Esophagus squamous epithelium (tissue), 5 donors: ENCODE data around the gene CYB5R3. TPM values are rescaled to one million over a fixed set of nuclear protein-coding genes. Genes with fewer than 3 reads are reported as not detected.

ENCODE experiments used
- DNase-seq: peaks from one replicate; lab custom pipeline; 2025; lab: John Stamatoyannopoulos, UW
- H3K27ac ChIP-seq, 4 donors: fragments of 200-600 bp; sonication (generic); one replicate each; pipeline ENCODE4 v1.5.1; 2016 to 2019; ENCODE audit warnings: mild to moderate bottlenecking in 1 of 4
- H3K27me3 ChIP-seq, 4 donors: fragments of 200-600 bp; sonication (generic); 1 replicate in 3 of 4; 2 replicates in 1 of 4; pipeline versions ENCODE4 v1.5.1 to v1.6.0; 2017 to 2021; ENCODE audit warnings: antibody characterized with exemption in 1 of 4
- H3K36me3 ChIP-seq, 3 donors: fragments of 200-600 bp; sonication (generic); one replicate each; pipeline ENCODE4 v1.5.1; 2016 to 2019
- H3K4me1 ChIP-seq, 3 donors: fragments of 200-600 bp; sonication (generic); one replicate each; pipeline ENCODE4 v1.5.1; 2017 to 2019
- H3K4me3 ChIP-seq, 4 donors: fragments of 200-600 bp; sonication (generic); 1 replicate in 3 of 4; 2 replicates in 1 of 4; pipeline ENCODE4 v1.5.1; 2016 to 2019; ENCODE audit warnings: mild to moderate bottlenecking in 2 of 4, moderate library complexity in 1 of 4
- H3K9me3 ChIP-seq, 3 donors: fragments of 200-600 bp; sonication (generic); one replicate each; pipeline ENCODE4 v1.5.1; 2016 to 2019
- POLR2A ChIP-seq, 4 donors: fragments of 450-650 bp; IDR thresholded peaks; one replicate each; pipeline ENCODE4 v1.6.1; 2017; ENCODE audit warnings: antibody characterized with exemption in 4 of 4, mild to moderate bottlenecking in 4 of 4, moderate library complexity in 3 of 4
- WGBS, 2 donors: methylation state at CpG; one replicate each; pipeline ENCODE4 v1.1.5; 2018; 5-methylcytosine and 5-hydroxymethylcytosine counted together
- intact Hi-C: fragments of 100-400 bp; cut with DNase I; formaldehyde crosslinking; loops from one replicate; pipeline ENCODE4 v1.15.0; 2022
- total RNA-seq, 4 donors: library from RNA; depleted of rRNA; stranded (reverse); fragments of >200 nt; gene quantifications; one replicate each; pipeline ENCODE4 v1.1.0, GENCODE V29; 2016
- TF ChIP-seq, protein P1 (sequence below), 6 experiments: fragments of 450-650 bp in 4 of 6; fragments of 200-600 bp in 2 of 6; sonication (generic) in 2 of 6; IDR thresholded peaks; one replicate each; pipeline ENCODE4 v1.5.1; 2016 to 2019; ENCODE audit warnings: antibody characterized with exemption in 6 of 6, mild to moderate bottlenecking in 4 of 6, moderate library complexity in 4 of 6
- donor health status: DM: yes; HTN: yes; CAD: no.

The CYB5R3 gene
- total RNA-seq, 4 donors from 2014 or later: 49.5 to 81.6 (median 71.7) TPM

DNA sequence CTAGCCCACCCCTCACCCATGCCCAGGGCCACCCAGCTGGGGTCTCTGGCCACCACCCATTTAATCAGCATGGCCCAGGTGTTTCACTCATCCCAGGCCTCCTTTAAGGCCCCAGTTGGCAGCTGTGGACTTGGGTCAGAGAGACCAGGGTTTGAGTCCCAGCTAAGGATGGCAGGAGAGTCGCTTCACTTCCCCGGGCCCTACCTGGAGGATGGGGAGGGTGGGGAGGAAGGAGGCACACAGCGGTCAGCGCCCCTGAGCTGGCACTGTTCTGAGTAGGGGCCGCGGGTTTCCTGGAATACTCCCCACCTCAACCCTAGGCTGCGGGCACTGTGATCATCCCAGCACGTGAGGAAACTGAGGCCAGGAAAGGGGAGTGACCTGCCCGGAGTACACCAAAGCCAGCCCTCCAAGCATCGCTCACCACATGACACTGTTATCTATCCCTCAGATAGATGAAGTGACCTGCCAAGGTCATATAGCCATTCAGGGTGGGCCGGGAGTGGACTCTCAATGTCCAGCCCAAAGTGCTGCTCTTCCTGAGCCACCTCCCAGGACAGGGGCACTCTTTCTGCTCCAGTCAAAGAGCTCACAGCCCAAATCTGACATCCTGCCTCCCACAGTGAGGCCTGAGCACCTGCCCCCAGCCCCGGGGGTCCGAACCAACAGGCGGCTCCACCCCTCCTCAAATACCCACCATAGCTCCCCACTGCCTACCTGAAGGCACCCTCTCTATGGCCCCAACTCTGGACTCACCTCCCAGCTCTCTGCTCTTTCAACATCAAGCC is 5.4 kb downstream of the CYB5R3 start:
- Histone ChIP-seq H3K27me3 (no peaks in the 10 kb centered on the region), H3K4me1 (peaks cover 46 to 80% (median 58%) of the 10 kb centered on the region in 3 donors), H3K9me3 (no peaks in the 10 kb centered on the region), H3K36me3 (no peaks in the 10 kb centered on the region), H3K27ac (peak overlapping the region; percentile 88 to 98 (median 93)), H3K4me3 (no peak overlapping the region)
- TF ChIP-seq, protein P1, sequence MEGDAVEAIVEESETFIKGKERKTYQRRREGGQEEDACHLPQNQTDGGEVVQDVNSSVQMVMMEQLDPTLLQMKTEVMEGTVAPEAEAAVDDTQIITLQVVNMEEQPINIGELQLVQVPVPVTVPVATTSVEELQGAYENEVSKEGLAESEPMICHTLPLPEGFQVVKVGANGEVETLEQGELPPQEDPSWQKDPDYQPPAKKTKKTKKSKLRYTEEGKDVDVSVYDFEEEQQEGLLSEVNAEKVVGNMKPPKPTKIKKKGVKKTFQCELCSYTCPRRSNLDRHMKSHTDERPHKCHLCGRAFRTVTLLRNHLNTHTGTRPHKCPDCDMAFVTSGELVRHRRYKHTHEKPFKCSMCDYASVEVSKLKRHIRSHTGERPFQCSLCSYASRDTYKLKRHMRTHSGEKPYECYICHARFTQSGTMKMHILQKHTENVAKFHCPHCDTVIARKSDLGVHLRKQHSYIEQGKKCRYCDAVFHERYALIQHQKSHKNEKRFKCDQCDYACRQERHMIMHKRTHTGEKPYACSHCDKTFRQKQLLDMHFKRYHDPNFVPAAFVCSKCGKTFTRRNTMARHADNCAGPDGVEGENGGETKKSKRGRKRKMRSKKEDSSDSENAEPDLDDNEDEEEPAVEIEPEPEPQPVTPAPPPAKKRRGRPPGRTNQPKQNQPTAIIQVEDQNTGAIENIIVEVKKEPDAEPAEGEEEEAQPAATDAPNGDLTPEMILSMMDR (IDR thresholded peaks at IDR 0.05): no peak
- no peak for TF ChIP-seq POLR2A (IDR thresholded peaks at IDR 0.05)
- 86 to 94% methylated on average over 4 to 9 of the region's 14 CpGs for WGBS, 2 donors
- no peak for DNase-seq
- intact Hi-C loops: no loop called here

GRCh38 chr22:42642806-42643633 is 6.2 kb downstream of the CYB5R3 start:
- 71 to 87% methylated on average over 5 to 8 of the region's 12 CpGs for WGBS, 2 donors
- intact Hi-C loops: no loop called here
- DNase-seq: no peak

DNA sequence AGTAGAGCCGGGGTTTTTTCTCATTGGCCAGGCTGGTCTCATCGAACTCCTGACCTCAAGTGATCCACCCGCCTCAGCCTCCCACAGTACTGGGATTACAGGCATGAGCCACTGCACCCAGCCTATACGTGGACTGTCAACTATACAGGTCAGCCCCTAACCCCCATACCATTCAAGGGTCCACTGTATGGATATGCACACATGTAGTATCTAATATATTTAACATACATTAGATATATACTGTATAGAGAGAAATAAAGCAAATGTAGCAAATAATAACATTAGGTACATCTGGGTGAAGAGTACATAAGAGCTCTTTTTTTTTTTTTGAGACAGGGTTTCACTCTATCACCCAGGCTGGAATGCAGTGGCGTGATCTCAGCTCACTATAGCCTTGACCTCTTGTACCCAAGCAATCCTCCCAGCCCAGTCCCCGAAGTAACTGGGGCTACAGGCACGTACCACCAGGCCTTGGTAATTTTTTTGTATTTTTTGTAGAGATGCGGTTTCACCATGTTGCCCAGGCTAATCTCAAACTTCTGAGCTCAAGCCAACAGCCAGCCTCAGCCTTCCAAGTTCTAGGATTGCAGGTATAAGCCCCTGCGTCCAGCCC is 7.3 kb downstream of the CYB5R3 start:
- peak overlapping the region in 1 of 4 donors; percentile 18 for H3K27ac ChIP-seq

More at GRCh38 chr22:42642806-42643633, 6.2 kb downstream of the CYB5R3 start:
- peaks cover 40 to 73% (median 53%) of the 10 kb centered on the region in 3 donors for H3K4me1 ChIP-seq
- no peaks in the 10 kb centered on the region for H3K9me3 ChIP-seq
- no peaks in the 10 kb centered on the region for H3K27me3 ChIP-seq
- no peak for TF ChIP-seq POLR2A (IDR thresholded peaks at IDR 0.05)
- TF ChIP-seq, protein P1 (IDR thresholded peaks at IDR 0.05): no peak
- H3K36me3 ChIP-seq: no peaks in the 10 kb centered on the region
- no peak overlapping the region for H3K4me3 ChIP-seq
- H3K27ac ChIP-seq: peak overlapping the region in 3 of 4 donors; percentile 88 to 98 (median 92)

GRCh38 chr22:42639541-42640241 is 9.5 kb downstream of the CYB5R3 start:
- 82 to 87% methylated on average over 8 to 9 of the region's 9 CpGs for WGBS, 2 donors
- Histone ChIP-seq H3K36me3 (peaks cover 0 to 23% (median 0%) of the 10 kb centered on the region in 3 donors), H3K27ac (peak overlapping the region in 1 of 4 donors; percentile 22), H3K27me3 (no peaks in the 10 kb centered on the region), H3K9me3 (no peaks in the 10 kb centered on the region), H3K4me3 (no peak overlapping the region), H3K4me1 (peaks cover 8 to 62% (median 36%) of the 10 kb centered on the region in 3 donors)
- intact Hi-C loops: no loop called here
- no peak for DNase-seq
- TF ChIP-seq POLR2A (IDR thresholded peaks at IDR 0.05): no peak
- TF ChIP-seq, protein P1 (IDR thresholded peaks at IDR 0.05): no peak

More for the DNA sequence above, 7.3 kb downstream of the CYB5R3 start:
- peaks cover 31 to 62% (median 42%) of the 10 kb centered on the region in 3 donors for H3K4me1 ChIP-seq
- H3K9me3 ChIP-seq: no peaks in the 10 kb centered on the region
- 73 to 91% methylated on average over 9 of the region's 9 CpGs for WGBS, 2 donors
- no peak overlapping the region for H3K4me3 ChIP-seq
- H3K36me3 ChIP-seq: peaks cover 0 to under 1% (median 0%) of the 10 kb centered on the region in 3 donors
- no peak for DNase-seq
- intact Hi-C loops: no loop called here
- no peaks in the 10 kb centered on the region for H3K27me3 ChIP-seq
- TF ChIP-seq, protein P1 (IDR thresholded peaks at IDR 0.05): no peak
- no peak for TF ChIP-seq POLR2A (IDR thresholded peaks at IDR 0.05)
